Spinal cord (tissue), 10 donors: ENCODE data around the gene PKP3. TPM values are rescaled to one million over a fixed set of nuclear protein-coding genes. Genes with fewer than 3 reads are reported as not detected.
A peak's percentile ranks its signal among the peaks of the same experiment; 100 is the strongest.

ENCODE experiments used
- DNase-seq, 6 donors: peaks; one replicate each; pipeline versions ENCODE4 v3.0.0 to v3.0.0-alpha.2; 2013 to 2015; ENCODE audit warnings: low spot score in 6 of 6, low read depth in 4 of 6
- H3K27ac ChIP-seq: one replicate; pipeline ENCODE4 v1.5.1; 2013; ENCODE audit warnings: low read depth, low read length, control low read depth
- H3K27me3 ChIP-seq: one replicate; pipeline ENCODE4 v1.6.1; 2013; ENCODE audit warnings: low read length; ENCODE audit not compliant: control insufficient read depth, insufficient read depth
- H3K36me3 ChIP-seq: one replicate; pipeline ENCODE4 v1.6.1; 2013; ENCODE audit warnings: low read length; ENCODE audit not compliant: control insufficient read depth, insufficient read depth
- H3K4me1 ChIP-seq: one replicate; pipeline ENCODE4 v1.6.1; 2013; ENCODE audit warnings: low read length; ENCODE audit not compliant: control insufficient read depth, insufficient read depth
- H3K4me3 ChIP-seq: one replicate; pipeline ENCODE4 v1.5.1; 2013; ENCODE audit warnings: low read depth, low read length, control low read depth
- H3K9me3 ChIP-seq: one replicate; pipeline ENCODE4 v1.6.1; 2013; ENCODE audit warnings: low read length; ENCODE audit not compliant: control insufficient read depth, insufficient read depth
- WGBS: methylation state at CpG from one replicate; pipeline ENCODE4 v1.1.5; 2013; ENCODE audit warnings: missing lambda C conversion rate; ENCODE audit not compliant: insufficient coverage; 5-methylcytosine and 5-hydroxymethylcytosine counted together
- polyA plus RNA-seq, 2 donors: library from polyadenylated mRNA; unstranded; fragments of 120-200 nt; gene quantifications; one replicate each; pipeline ENCODE4 v1.2.1, GENCODE V29; 2013; ENCODE audit not compliant: insufficient read length in 2 of 2
- small RNA-seq: library from RNA; depleted of rRNA; stranded (forward); fragments of <200 nt; gene quantifications from one replicate; pipeline ENCODE3, GENCODE V24; 2014; ENCODE audit warnings: low replicate concordance
- total RNA-seq, 2 donors: library from RNA; depleted of rRNA in 1 of 2; stranded (reverse); fragments of 120-200 nt in 1 of 2; fragments of >200 nt in 1 of 2; gene quantifications; one replicate each; pipeline versions ENCODE4 v1.2.3 to v1.2.4, GENCODE V29; 2013 to 2014
- donor health status: healthy.

PKP3 gene
- total and polyA plus RNA-seq, 4 donors = 0.61 to 1.3 (median 0.73) TPM

GRCh38 chr11:451738-452137 lies 57.7 kb downstream of the PKP3 start:
- DNase-seq = no peak
- Histone ChIP-seq H3K4me3 (peak overlapping the region; percentile 90), H3K27me3 (no peaks in the 10 kb centered on the region), H3K36me3 (peaks cover 54% of the 10 kb centered on the region), H3K9me3 (no peaks in the 10 kb centered on the region), H3K4me1 (peaks cover 37% of the 10 kb centered on the region), H3K27ac (no peak overlapping the region)
- WGBS = 91% methylated on average over 14 of the region's 14 CpGs

- no peak overlapping the region for H3K27ac ChIP-seq
- no peak overlapping the region for H3K4me3 ChIP-seq
- H3K4me1 ChIP-seq = peaks cover 37% of the 10 kb centered on the region
- DNase-seq = no peak
- H3K9me3 ChIP-seq = no peaks in the 10 kb centered on the region
- H3K27me3 ChIP-seq = no peaks in the 10 kb centered on the region
- WGBS = 89% methylated on average over 11 of the region's 12 CpGs
- H3K36me3 ChIP-seq = peaks cover 58% of the 10 kb centered on the region
These were observed 58.3 kb downstream of the PKP3 start for GRCh38 chr11:452203-452744.

- Histone ChIP-seq H3K27me3 (no peaks in the 10 kb centered on the region), H3K9me3 (no peaks in the 10 kb centered on the region), H3K4me3 (no peak overlapping the region), H3K27ac (no peak overlapping the region), H3K36me3 (peaks cover 59% of the 10 kb centered on the region), H3K4me1 (peaks cover 34% of the 10 kb centered on the region)
- no peak for DNase-seq
- 93% methylated on average over 19 of the region's 19 CpGs for WGBS
These were observed 59.0 kb downstream of the PKP3 start for GRCh38 chr11:452916-453527.

GRCh38 chr11:453564-453963 lies 59.6 kb downstream of the PKP3 start:
- 91% methylated on average over 13 of the region's 13 CpGs for whole genome bisulfite sequencing
- Histone ChIP-seq H3K27ac (no peak overlapping the region), H3K36me3 (peaks cover 59% of the 10 kb centered on the region), H3K4me3 (no peak overlapping the region), H3K9me3 (no peaks in the 10 kb centered on the region), H3K4me1 (peaks cover 29% of the 10 kb centered on the region), H3K27me3 (no peaks in the 10 kb centered on the region)
- no peak for DNase-seq

GRCh38 chr11:454043-454442 lies 60.0 kb downstream of the PKP3 start:
- Histone ChIP-seq H3K4me1 (peaks cover 26% of the 10 kb centered on the region), H3K27ac (no peak overlapping the region), H3K36me3 (peaks cover 59% of the 10 kb centered on the region), H3K27me3 (no peaks in the 10 kb centered on the region), H3K9me3 (no peaks in the 10 kb centered on the region), H3K4me3 (no peak overlapping the region)
- WGBS = 96% methylated on average over 9 of the region's 9 CpGs
- DNase-seq = no peak

Small RNA genes within 50 kb of the gene (small RNA-seq; reads per million reads assigned to genes)
- gene RN7SL838P = 0.06 reads per million

Other genes with a start within 250 kb of the PKP3 start
- not detected for gene SCGB1C1, start 201.1 kb upstream of the PKP3 start, total RNA-seq
- gene SCGB1C1, start 201.1 kb upstream of the PKP3 start, polyA plus RNA-seq = not detected
- 10 to 100 TPM; 11.2 to 16.1 TPM for gene BET1L, start 186.8 kb upstream of the PKP3 start, total RNA-seq
- gene BET1L, start 186.8 kb upstream of the PKP3 start, polyA plus RNA-seq = 10 to 100 TPM; 26.3 to 31.2 TPM
- 100 to 1,000 TPM in 1 of 2 donors, 10 to 100 TPM in 1; 93.1 to 118 TPM for gene RIC8A, start 186.5 kb upstream of the PKP3 start, total RNA-seq
- 100 to 1,000 TPM in 1 of 2 donors, 10 to 100 TPM in 1; 96.4 to 105 TPM for gene RIC8A, start 186.5 kb upstream of the PKP3 start, polyA plus RNA-seq
- 10 to 100 TPM; 15.3 to 24.1 TPM for gene SIRT3, start 157.9 kb upstream of the PKP3 start, total RNA-seq
- 10 to 100 TPM; 44.9 to 58.0 TPM for gene SIRT3, start 157.9 kb upstream of the PKP3 start, polyA plus RNA-seq
- 10 to 100 TPM; 93.5 to 95.0 TPM for gene PSMD13, start 157.2 kb upstream of the PKP3 start, total RNA-seq
- gene PSMD13, start 157.2 kb upstream of the PKP3 start, polyA plus RNA-seq = 100 to 1,000 TPM; 134 to 160 TPM
- not detected for gene NLRP6, start 115.8 kb upstream of the PKP3 start, total RNA-seq
- gene NLRP6, start 115.8 kb upstream of the PKP3 start, polyA plus RNA-seq = not detected
- 10 to 100 TPM in 1 of 2 donors, 1 to 10 TPM in 1; 3.9 to 15.9 TPM for gene PGGHG, start 105.1 kb upstream of the PKP3 start, total RNA-seq
- 1 to 10 TPM; 5.9 to 6.5 TPM for gene PGGHG, start 105.1 kb upstream of the PKP3 start, polyA plus RNA-seq
- not detected for gene IFITM5, start 94.7 kb upstream of the PKP3 start, total RNA-seq
- under 1 TPM in 1 of 2 donors, not detected in 1; 0.29 TPM for gene IFITM5, start 94.7 kb upstream of the PKP3 start, polyA plus RNA-seq
- 100 to 1,000 TPM in 1 of 2 donors, 10 to 100 TPM in 1; 26.3 to 132 TPM for gene IFITM2, start 86.4 kb upstream of the PKP3 start, total RNA-seq
- gene IFITM2, start 86.4 kb upstream of the PKP3 start, polyA plus RNA-seq = 10 to 100 TPM; 58.4 to 59.4 TPM
- gene IFITM1, start 80.2 kb upstream of the PKP3 start, total RNA-seq = 100 to 1,000 TPM in 1 of 2 donors, 10 to 100 TPM in 1; 23.1 to 125 TPM
- gene IFITM1, start 80.2 kb upstream of the PKP3 start, polyA plus RNA-seq = 10 to 100 TPM; 18.0 to 29.2 TPM
- 100 to 1,000 TPM in 1 of 2 donors, 10 to 100 TPM in 1; 26.2 to 217 TPM for gene IFITM3, start 73.3 kb upstream of the PKP3 start, total RNA-seq
- gene IFITM3, start 73.3 kb upstream of the PKP3 start, polyA plus RNA-seq = 100 to 1,000 TPM; 121 to 179 TPM
- gene B4GALNT4, start 24.7 kb upstream of the PKP3 start, total RNA-seq = 10 to 100 TPM; 27.0 to 67.1 TPM
- gene B4GALNT4, start 24.7 kb upstream of the PKP3 start, polyA plus RNA-seq = 100 to 1,000 TPM; 182 to 192 TPM
- 10 to 100 TPM; 10.6 to 42.5 TPM for gene SIGIRR, start 20.8 kb downstream of the PKP3 start, total RNA-seq
- gene SIGIRR, start 20.8 kb downstream of the PKP3 start, polyA plus RNA-seq = 10 to 100 TPM; 41.2 to 56.4 TPM
- gene ANO9, start 47.8 kb downstream of the PKP3 start, total RNA-seq = under 1 TPM in 1 of 2 donors, not detected in 1; 0.22 TPM
- gene ANO9, start 47.8 kb downstream of the PKP3 start, polyA plus RNA-seq = under 1 TPM; 0.10 to 0.53 TPM
- gene PTDSS2, start 56.1 kb downstream of the PKP3 start, total RNA-seq = 10 to 100 TPM; 17.9 to 30.7 TPM
- 10 to 100 TPM; 49.6 to 62.7 TPM for gene PTDSS2, start 56.1 kb downstream of the PKP3 start, polyA plus RNA-seq
- 100 to 1,000 TPM in 1 of 2 donors, 10 to 100 TPM in 1; 62.8 to 119 TPM for gene RNH1, start 113.0 kb downstream of the PKP3 start, total RNA-seq
- 100 to 1,000 TPM in 1 of 2 donors, 10 to 100 TPM in 1; 77.4 to 112 TPM for gene RNH1, start 113.0 kb downstream of the PKP3 start, polyA plus RNA-seq
- 10 to 100 TPM; 31.7 to 66.3 TPM for gene HRAS, start 141.4 kb downstream of the PKP3 start, total RNA-seq
- gene HRAS, start 141.4 kb downstream of the PKP3 start, polyA plus RNA-seq = 100 to 1,000 TPM; 132 to 147 TPM
- gene LRRC56, start 143.3 kb downstream of the PKP3 start, total RNA-seq = 1 to 10 TPM; 1.8 to 2.9 TPM
- 1 to 10 TPM; 6.4 to 8.0 TPM for gene LRRC56, start 143.3 kb downstream of the PKP3 start, polyA plus RNA-seq
- 1 to 10 TPM in 1 of 2 donors, under 1 TPM in 1; 0.79 to 1.4 TPM for gene LMNTD2, start 166.5 kb downstream of the PKP3 start, total RNA-seq
- gene LMNTD2, start 166.5 kb downstream of the PKP3 start, polyA plus RNA-seq = 1 to 10 TPM; 5.2 to 7.6 TPM
- gene RASSF7, start 166.8 kb downstream of the PKP3 start, total RNA-seq = 10 to 100 TPM in 1 of 2 donors, 1 to 10 TPM in 1; 9.2 to 18.3 TPM
- 10 to 100 TPM; 25.9 to 36.8 TPM for gene RASSF7, start 166.8 kb downstream of the PKP3 start, polyA plus RNA-seq
- gene PHRF1, start 182.3 kb downstream of the PKP3 start, total RNA-seq = 10 to 100 TPM; 14.7 to 20.9 TPM
- gene PHRF1, start 182.3 kb downstream of the PKP3 start, polyA plus RNA-seq = 10 to 100 TPM; 25.8 to 28.4 TPM
- gene IRF7, start 221.7 kb downstream of the PKP3 start, total RNA-seq = 10 to 100 TPM in 1 of 2 donors, 1 to 10 TPM in 1; 3.9 to 16.8 TPM
- 10 to 100 TPM; 10.4 to 17.1 TPM for gene IRF7, start 221.7 kb downstream of the PKP3 start, polyA plus RNA-seq
- 1 to 10 TPM in 1 of 2 donors, not detected in 1; 2.5 TPM for gene CDHR5, start 230.7 kb downstream of the PKP3 start, total RNA-seq
- gene CDHR5, start 230.7 kb downstream of the PKP3 start, polyA plus RNA-seq = 1 to 10 TPM in 1 of 2 donors, under 1 TPM in 1; 0.71 to 1.5 TPM
- under 1 TPM in 1 of 2 donors, not detected in 1; 0.88 TPM for gene SCT, start 233.0 kb downstream of the PKP3 start, total RNA-seq
- 1 to 10 TPM in 1 of 2 donors, not detected in 1; 1.4 TPM for gene SCT, start 233.0 kb downstream of the PKP3 start, polyA plus RNA-seq
- under 1 TPM in 1 of 2 donors, not detected in 1; 0.72 TPM for gene DRD4, start 243.1 kb downstream of the PKP3 start, total RNA-seq
- gene DRD4, start 243.1 kb downstream of the PKP3 start, polyA plus RNA-seq = 1 to 10 TPM; 5.4 to 5.6 TPM